SH-SY5Y (cell line): ENCODE results near the gene PTK6.

Experiments
- GATA2 ChIP-seq: IDR thresholded peaks from 2 replicates; pipeline ENCODE4 v1.6.1; 2011; ENCODE audit warnings: mild to moderate bottlenecking, low read depth, low read length
- GATA3 ChIP-seq: IDR thresholded peaks from 2 replicates; pipeline ENCODE4 v1.6.1; 2011; ENCODE audit warnings: low read depth, mild to moderate bottlenecking, low read length, moderate library complexity

GRCh38 chr20:63495167-63495720 lies 41.9 kb downstream of the PTK6 start:
- TF ChIP-seq GATA2: no peak
- TF ChIP-seq GATA3: no peak
